ENCODE measurements around the gene OTUB1.

OTUB1 gene

DNA sequence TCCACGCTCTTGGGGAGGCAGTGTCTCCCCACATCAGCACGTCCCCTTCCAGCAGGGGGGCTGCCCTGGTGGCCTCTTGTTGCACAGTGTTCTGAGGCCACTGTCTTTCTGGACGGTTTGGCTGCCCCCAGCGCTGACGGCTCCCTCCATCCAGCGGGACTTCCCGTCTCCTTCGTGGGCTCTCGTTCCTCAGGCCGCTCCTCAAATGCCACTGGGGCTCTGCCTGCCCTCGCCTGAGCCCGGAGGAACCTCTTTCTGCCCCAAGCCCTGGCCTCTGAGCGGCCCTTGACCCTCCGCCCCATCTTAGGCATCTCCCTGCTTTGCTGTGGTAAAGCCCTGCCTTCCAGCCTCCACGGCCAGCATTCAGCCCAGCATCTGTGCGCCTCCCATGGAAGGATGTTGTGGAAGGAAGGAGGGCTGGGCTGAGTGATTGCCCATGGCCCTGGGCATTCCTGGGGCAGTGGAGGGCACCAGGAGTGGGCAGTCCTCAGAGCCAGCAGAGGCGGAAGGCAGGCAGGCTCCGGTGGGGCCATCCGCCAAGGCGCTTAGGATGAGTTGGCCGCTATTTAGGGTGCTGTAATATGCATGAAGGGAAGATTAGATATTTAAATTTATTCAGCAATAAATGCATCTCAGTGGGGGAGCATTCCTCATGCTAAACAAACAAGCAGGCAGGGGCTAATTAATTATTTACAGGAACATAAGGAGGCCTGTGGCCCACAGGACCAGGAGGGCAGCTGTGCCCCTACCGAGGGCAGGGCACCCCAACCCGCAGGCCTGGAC lies 17.8 kb downstream of the OTUB1 start:
- TF ChIP-seq FOXP2 (optimal IDR thresholded peaks at IDR 0.05; ENCODE audit: borderline replicate concordance, extremely low read depth, extremely low read length, insufficient read depth), result no peak
- TF ChIP-seq TAF1 (IDR thresholded peaks at IDR 0.05; ENCODE audit: borderline replicate concordance, insufficient read depth, low read length), result no peak
- TF ChIP-seq, protein P1, sequence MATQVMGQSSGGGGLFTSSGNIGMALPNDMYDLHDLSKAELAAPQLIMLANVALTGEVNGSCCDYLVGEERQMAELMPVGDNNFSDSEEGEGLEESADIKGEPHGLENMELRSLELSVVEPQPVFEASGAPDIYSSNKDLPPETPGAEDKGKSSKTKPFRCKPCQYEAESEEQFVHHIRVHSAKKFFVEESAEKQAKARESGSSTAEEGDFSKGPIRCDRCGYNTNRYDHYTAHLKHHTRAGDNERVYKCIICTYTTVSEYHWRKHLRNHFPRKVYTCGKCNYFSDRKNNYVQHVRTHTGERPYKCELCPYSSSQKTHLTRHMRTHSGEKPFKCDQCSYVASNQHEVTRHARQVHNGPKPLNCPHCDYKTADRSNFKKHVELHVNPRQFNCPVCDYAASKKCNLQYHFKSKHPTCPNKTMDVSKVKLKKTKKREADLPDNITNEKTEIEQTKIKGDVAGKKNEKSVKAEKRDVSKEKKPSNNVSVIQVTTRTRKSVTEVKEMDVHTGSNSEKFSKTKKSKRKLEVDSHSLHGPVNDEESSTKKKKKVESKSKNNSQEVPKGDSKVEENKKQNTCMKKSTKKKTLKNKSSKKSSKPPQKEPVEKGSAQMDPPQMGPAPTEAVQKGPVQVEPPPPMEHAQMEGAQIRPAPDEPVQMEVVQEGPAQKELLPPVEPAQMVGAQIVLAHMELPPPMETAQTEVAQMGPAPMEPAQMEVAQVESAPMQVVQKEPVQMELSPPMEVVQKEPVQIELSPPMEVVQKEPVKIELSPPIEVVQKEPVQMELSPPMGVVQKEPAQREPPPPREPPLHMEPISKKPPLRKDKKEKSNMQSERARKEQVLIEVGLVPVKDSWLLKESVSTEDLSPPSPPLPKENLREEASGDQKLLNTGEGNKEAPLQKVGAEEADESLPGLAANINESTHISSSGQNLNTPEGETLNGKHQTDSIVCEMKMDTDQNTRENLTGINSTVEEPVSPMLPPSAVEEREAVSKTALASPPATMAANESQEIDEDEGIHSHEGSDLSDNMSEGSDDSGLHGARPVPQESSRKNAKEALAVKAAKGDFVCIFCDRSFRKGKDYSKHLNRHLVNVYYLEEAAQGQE (IDR thresholded peaks at IDR 0.05; ENCODE audit: insufficient read depth in 1 of 2, low read depth in 2 of 2, low read length in 2 of 2), result no peak
- no peak for TF ChIP-seq POLR2AphosphoS5 (IDR thresholded peaks at IDR 0.05; ENCODE audit: low read depth, low read length)
- TF ChIP-seq SIN3A (IDR thresholded peaks at IDR 0.05; ENCODE audit: borderline replicate concordance, insufficient read depth, low read length), result no peak

DNA sequence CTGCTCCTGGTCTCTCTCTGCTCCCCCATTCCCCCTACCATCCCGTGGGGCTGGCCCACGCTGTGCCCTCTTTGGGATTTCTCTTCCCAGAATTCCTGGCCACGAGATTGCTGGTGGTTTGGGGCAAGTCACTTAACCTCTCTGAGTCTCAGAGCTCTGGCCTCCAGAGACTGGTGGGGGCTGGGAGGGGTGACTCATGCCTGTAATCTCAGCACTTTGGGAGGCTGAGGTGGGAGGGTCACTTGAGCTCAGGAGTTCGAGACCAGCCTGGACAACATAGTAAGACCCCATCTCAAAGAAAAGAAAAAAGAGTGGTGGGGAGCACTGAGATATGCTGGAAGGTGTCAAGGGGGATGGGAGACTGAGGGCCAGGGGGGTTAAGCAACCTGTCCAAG lies 18.3 kb downstream of the OTUB1 start:
- TF ChIP-seq, protein P1 (IDR thresholded peaks at IDR 0.05; ENCODE audit: insufficient read depth in 1 of 2, low read depth in 2 of 2, low read length in 2 of 2), result no peak
- TF ChIP-seq SIN3A (IDR thresholded peaks at IDR 0.05; ENCODE audit: borderline replicate concordance, insufficient read depth, low read length), result no peak
- TF ChIP-seq TAF1 (IDR thresholded peaks at IDR 0.05; ENCODE audit: borderline replicate concordance, insufficient read depth, low read length), result no peak
- TF ChIP-seq FOXP2 (optimal IDR thresholded peaks at IDR 0.05; ENCODE audit: borderline replicate concordance, extremely low read depth, extremely low read length, insufficient read depth), result no peak
- TF ChIP-seq POLR2AphosphoS5 (IDR thresholded peaks at IDR 0.05; ENCODE audit: low read depth, low read length), result no peak

DNA sequence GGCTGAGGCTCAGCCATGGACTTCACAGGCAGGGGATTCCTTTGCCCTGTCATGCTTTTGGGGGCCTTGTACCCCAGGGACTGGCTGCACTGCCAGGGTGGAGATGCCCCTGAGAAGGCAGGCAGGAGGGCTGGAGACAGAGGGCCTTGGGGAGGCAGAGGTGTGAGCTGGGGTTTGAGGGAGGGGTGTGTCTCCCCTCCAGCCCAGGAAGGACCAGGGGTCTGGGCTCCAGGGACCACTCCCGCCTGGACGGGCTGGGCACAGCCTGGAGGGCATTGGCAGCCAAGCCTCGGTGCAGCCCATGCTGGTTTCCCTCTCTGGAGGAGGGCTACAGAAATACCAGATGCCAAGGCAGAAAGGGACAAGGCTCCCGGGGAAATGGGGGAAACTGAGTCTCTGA lies 19.5 kb downstream of the OTUB1 start:
- TF ChIP-seq FOXP2 (optimal IDR thresholded peaks at IDR 0.05; ENCODE audit: borderline replicate concordance, extremely low read depth, extremely low read length, insufficient read depth) (no peak), TAF1 (IDR thresholded peaks at IDR 0.05; ENCODE audit: borderline replicate concordance, insufficient read depth, low read length) (no peak), POLR2AphosphoS5 (IDR thresholded peaks at IDR 0.05; ENCODE audit: low read depth, low read length) (no peak), SIN3A (IDR thresholded peaks at IDR 0.05; ENCODE audit: borderline replicate concordance, insufficient read depth, low read length) (no peak)
- TF ChIP-seq, protein P1 (IDR thresholded peaks at IDR 0.05; ENCODE audit: insufficient read depth in 1 of 2, low read depth in 2 of 2, low read length in 2 of 2), result no peak

DNA sequence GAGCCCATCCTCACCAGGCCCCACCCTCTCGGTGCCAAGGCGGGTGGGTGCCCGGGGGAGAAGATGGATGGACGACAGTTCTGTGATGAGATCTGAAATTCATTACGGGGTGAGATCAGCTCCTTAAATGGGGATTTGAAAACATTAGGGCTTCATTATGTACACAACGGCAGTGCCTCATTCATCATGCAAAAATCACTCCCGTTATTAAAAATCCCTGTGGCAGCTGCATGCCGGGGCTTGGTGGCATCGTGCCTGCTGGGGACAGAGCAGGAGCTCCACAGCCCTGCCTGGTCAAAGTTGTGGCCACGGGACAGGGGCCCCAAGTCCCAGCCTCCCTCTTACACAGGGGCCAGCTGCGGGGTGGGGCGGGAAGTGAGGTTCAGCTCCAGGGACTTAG lies 20.2 kb downstream of the OTUB1 start:
- TF ChIP-seq TAF1 (IDR thresholded peaks at IDR 0.05; ENCODE audit: borderline replicate concordance, insufficient read depth, low read length), result no peak
- TF ChIP-seq FOXP2 (optimal IDR thresholded peaks at IDR 0.05; ENCODE audit: borderline replicate concordance, extremely low read depth, extremely low read length, insufficient read depth), result no peak
- no peak for TF ChIP-seq POLR2AphosphoS5 (IDR thresholded peaks at IDR 0.05; ENCODE audit: low read depth, low read length)
- no peak for TF ChIP-seq SIN3A (IDR thresholded peaks at IDR 0.05; ENCODE audit: borderline replicate concordance, insufficient read depth, low read length)

DNA sequence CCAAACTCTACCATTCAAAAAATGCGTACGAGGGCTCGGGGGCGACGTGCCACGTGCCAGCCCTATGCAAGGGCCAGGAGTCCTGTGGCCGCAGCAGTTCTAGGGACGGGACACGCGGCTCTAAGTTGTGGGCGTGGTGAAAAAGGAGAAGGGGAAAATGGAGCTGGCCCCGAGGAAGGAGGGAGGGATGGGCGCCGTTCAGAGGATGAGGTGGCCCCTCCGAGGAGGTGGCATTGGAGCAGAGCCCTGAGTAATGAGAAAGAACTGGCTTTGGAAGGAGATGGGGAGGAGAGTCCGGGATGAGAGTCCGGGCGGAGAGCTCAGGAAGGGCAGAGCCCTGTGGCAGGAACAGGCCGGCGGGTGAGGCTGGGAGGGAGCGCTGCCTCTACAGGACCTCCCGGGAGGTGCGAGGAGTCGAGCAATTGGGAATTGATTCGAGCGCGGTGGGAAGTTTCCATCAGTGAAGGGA lies 21.0 kb downstream of the OTUB1 start:
- TF ChIP-seq POLR2AphosphoS5 (IDR thresholded peaks at IDR 0.05; ENCODE audit: low read depth, low read length) (no peak), TAF1 (IDR thresholded peaks at IDR 0.05; ENCODE audit: borderline replicate concordance, insufficient read depth, low read length) (no peak), FOXP2 (optimal IDR thresholded peaks at IDR 0.05; ENCODE audit: borderline replicate concordance, extremely low read depth, extremely low read length, insufficient read depth) (no peak), SIN3A (IDR thresholded peaks at IDR 0.05; ENCODE audit: borderline replicate concordance, insufficient read depth, low read length) (no peak)
- TF ChIP-seq, protein P1 (IDR thresholded peaks at IDR 0.05; ENCODE audit: insufficient read depth in 1 of 2, low read depth in 2 of 2, low read length in 2 of 2), result no peak

All from PFSK-1 (cell line).